K562 (cell line): Measurements from ENCODE around the gene CDYL2. TPM values are rescaled to one million over a fixed set of nuclear protein-coding genes. Genes with fewer than 3 reads are reported as not detected.
A peak's percentile ranks its signal among the peaks of the same experiment; 100 is the strongest.

Source experiments
- ATAC-seq: fragments of 200-7000 bp; cut with Tn5 transposase; 3 replicates; pipeline ENCODE4 v1.9.1; 2020; ENCODE audit warnings: moderate library complexity
- Bru-seq: library from RNA; stranded (reverse); fragments of 400-500 nt; gene quantifications from one replicate; lab custom pipeline; 2021; lab: Mats Ljungman, UMichigan
- BruChase-seq, 2 experiments: library from RNA; stranded (reverse); fragments of 400-500 nt; gene quantifications; one replicate each; lab custom pipeline; 2021; lab: Mats Ljungman, UMichigan
- BruUV-seq: library from RNA; stranded (reverse); fragments of 400-500 nt; replicated peaks from 2 replicates; lab custom pipeline; 2021; lab: Mats Ljungman, UMichigan
- CTCF ChIA-PET: fragments of 300-600 bp; formaldehyde crosslinking; extraction: SDS; loops from one replicate; lab custom pipeline; 2021; ENCODE audit warnings: low intra/inter-chr PET ratio; lab: Yijun Ruan, JAX
- POLR2A ChIA-PET: fragments of 300-600, 350-650 bp; sonication (Branson Sonifier 250); formaldehyde crosslinking; extraction: SDS; loops from one replicate; lab custom pipeline; 2021; ENCODE audit warnings: antibody characterized with exemption, inconsistent platforms; lab: Yijun Ruan, JAX
- DNase-seq, 4 experiments: peaks; one replicate each; pipeline versions ENCODE4 v3.0.0 to v3.0.0-alpha.2; 2011 to 2018; ENCODE audit warnings: low spot score in 3 of 4, mixed read lengths in 3 of 4; ENCODE audit errors: extremely low read depth in 1 of 4
- FAIRE-seq: peaks from 2 replicates; lab custom pipeline; 2011; peaks lifted over from hg19 to GRCh38; lab: Jason Lieb, UNC
- H2AFZ ChIP-seq: 2 replicates; pipeline ENCODE4 v1.6.0; 2011; ENCODE audit warnings: low read depth, low read length, control low read depth, inconsistent platforms
- H3K27ac ChIP-seq: fragments of 200-600 bp; 3 replicates; pipeline ENCODE4 v1.8.0; 2011; ENCODE audit warnings: low read depth, mild to moderate bottlenecking, control low read depth, inconsistent platforms, low read length, moderate library complexity, mixed read lengths; ENCODE audit errors: extremely low read depth
- H3K27me3 ChIP-seq, 2 experiments: fragments of 300-600 bp in 1 of 2; 2 replicates in 1 of 2; 3 replicates in 1 of 2; pipeline versions ENCODE4 v1.6.0 to v1.8.0; 2011; ENCODE audit warnings: inconsistent platforms in 2 of 2, low read length in 2 of 2, mild to moderate bottlenecking in 1 of 2, mixed read lengths in 1 of 2, moderate library complexity in 1 of 2; ENCODE audit not compliant: control insufficient read depth in 2 of 2, insufficient read depth in 2 of 2
- H3K36me3 ChIP-seq: fragments of 300-600 bp; 3 replicates; pipeline ENCODE4 v1.8.0; 2011; ENCODE audit warnings: mild to moderate bottlenecking, low read length, inconsistent platforms; ENCODE audit not compliant: control insufficient read depth, insufficient read depth
- H3K4me1 ChIP-seq, 2 experiments: fragments of 200-600 bp in 1 of 2; replicated peaks in 1 of 2; 2 replicates in 1 of 2; 3 replicates in 1 of 2; pipeline versions ENCODE4 v1.5.1 to v1.8.0; 2011; ENCODE audit warnings: inconsistent platforms in 2 of 2, low read length in 2 of 2, mild to moderate bottlenecking in 1 of 2, mixed read lengths in 1 of 2, moderate library complexity in 1 of 2; ENCODE audit not compliant: control insufficient read depth in 2 of 2, insufficient read depth in 2 of 2
- H3K4me2 ChIP-seq: 2 replicates; pipeline ENCODE4 v1.6.1; 2011; ENCODE audit warnings: low read length, control low read depth, inconsistent platforms, mixed read lengths; ENCODE audit not compliant: insufficient read depth
- H3K4me3 ChIP-seq: fragments of 200-600 bp; sonication (generic), shearing (Covaris generic); 2 replicates; pipeline ENCODE4 v1.5.1; 2016; ENCODE audit warnings: control low read depth, inconsistent platforms
- H3K79me2 ChIP-seq: fragments of 200-600 bp; 3 replicates; pipeline ENCODE4 v1.8.0; 2011; ENCODE audit warnings: low read length, inconsistent platforms; ENCODE audit not compliant: control insufficient read depth, insufficient read depth
- H3K9ac ChIP-seq, 2 experiments: 2 replicates each; pipeline versions ENCODE4 v1.6.0 to v1.6.1; 2011; ENCODE audit warnings: low read depth in 2 of 2, low read length in 2 of 2, control low read depth in 1 of 2, inconsistent platforms in 1 of 2, mild to moderate bottlenecking in 1 of 2, mixed read lengths in 1 of 2; ENCODE audit not compliant: insufficient read depth in 1 of 2
- H3K9me1 ChIP-seq: one replicate; pipeline ENCODE4 v1.6.0; 2011; ENCODE audit warnings: inconsistent platforms, mild to moderate bottlenecking, low read length, moderate library complexity; ENCODE audit not compliant: control insufficient read depth, insufficient read depth
- H3K9me3 ChIP-seq: replicated peaks from 2 replicates; pipeline ENCODE4 v1.5.1; 2011; ENCODE audit warnings: low read depth, low read length, inconsistent platforms; ENCODE audit not compliant: control insufficient read depth, insufficient read depth
- H4K20me1 ChIP-seq: replicated peaks from 2 replicates; pipeline ENCODE4 v1.6.1; 2011; ENCODE audit warnings: low read length, inconsistent platforms, mixed read lengths; ENCODE audit not compliant: control insufficient read depth, insufficient read depth
- ADNP ChIP-seq: fragments of 200-800 bp; sonication (Bioruptor generic); IDR thresholded peaks from 2 replicates; pipeline ENCODE4 v1.6.1; 2016; ENCODE audit warnings: missing genetic modification characterization, missing compliant biosample characterization
- ATF1 ChIP-seq, 2 experiments: fragments of 450-650 bp in 1 of 2; IDR thresholded peaks; 2 replicates each; pipeline ENCODE4 v1.6.1; 2016; ENCODE audit warnings: missing compliant biosample characterization in 1 of 2, missing genetic modification characterization in 1 of 2
- GABPB1 ChIP-seq: sonication (generic); formaldehyde crosslinking; IDR thresholded peaks from 2 replicates; pipeline ENCODE4 v1.8.0; 2022; ENCODE audit warnings: mild to moderate bottlenecking, missing genetic modification reagents
- MCM5 ChIP-seq: fragments of 450-650 bp; IDR thresholded peaks from 2 replicates; pipeline ENCODE4 v1.6.1; 2016; ENCODE audit warnings: low read depth
- NFIX ChIP-seq: fragments of 250-450 bp; sonication (Bioruptor Pico); IDR thresholded peaks from 2 replicates; pipeline ENCODE4 v1.4.0; 2020; ENCODE audit warnings: low read depth, mild to moderate bottlenecking, moderate library complexity
- ZBTB49 ChIP-seq: sonication (generic); formaldehyde crosslinking; IDR thresholded peaks from 2 replicates; pipeline ENCODE4 v1.8.0; 2022; ENCODE audit warnings: missing genetic modification reagents, mild to moderate bottlenecking, borderline replicate concordance
- ZBTB9 ChIP-seq: fragments of 450-650 bp; formaldehyde crosslinking; IDR thresholded peaks from 2 replicates; pipeline ENCODE4 v1.4.0; 2020; ENCODE audit warnings: mild to moderate bottlenecking, moderate library complexity
- ZFP36 ChIP-seq: fragments of 150-350 bp; IDR thresholded peaks from 2 replicates; pipeline ENCODE4 v1.6.1; 2018; ENCODE audit warnings: low read length, low read depth; ENCODE audit not compliant: partially characterized antibody
- ZNF212 ChIP-seq: fragments of 450-650 bp; formaldehyde crosslinking; IDR thresholded peaks from 2 replicates; pipeline ENCODE4 v1.4.0; 2020; ENCODE audit warnings: mild to moderate bottlenecking
- WGBS: fragments of 100-300 bp; shearing (Covaris generic); methylation state at CpG from one replicate; pipeline ENCODE4 v1.1.6; 2016; ENCODE audit warnings: low coverage, mixed read lengths; ENCODE audit not compliant: insufficient coverage; ENCODE audit errors: missing lambda C conversion rate; 5-methylcytosine and 5-hydroxymethylcytosine counted together
- in situ Hi-C: fragments of 300-500 bp; cut with MboI; formaldehyde crosslinking; loops from 4 replicates; pipeline ENCODE4 v1.15.0; 2018; ENCODE audit warnings: inconsistent platforms, mixed read lengths
- intact Hi-C: fragments of 100-400 bp; cut with micrococcal nuclease; formaldehyde crosslinking; loops from 2 replicates; pipeline ENCODE4 v1.14.2; 2022
- long read RNA-seq, 3 experiments: library from polyadenylated mRNA in 2 of 3; library from RNA in 1 of 3; unstranded in 2 of 3; stranded (forward) in 1 of 3; transcript quantifications; one replicate each; pipeline ENCODE4 v2.0.0, GENCODE V29; 2019 to 2022
- polyA minus RNA-seq, 3 experiments: library from RNA; depleted of rRNA, polyadenylated mRNA; stranded (reverse); fragments of >200 nt; gene quantifications; 2 replicates each; pipeline ENCODE4 v1.2.3, GENCODE V29; 2011
- polyA plus RNA-seq, 8 experiments: library from polyadenylated mRNA; depleted of rRNA in 4 of 8; stranded (reverse) in 5 of 8; unstranded in 3 of 8; fragments of >200 nt; fragmentation: Nextera tagmentation in 2 of 8; fragmentation: Illumina TruSeq in 1 of 8; extraction: Ambion mirVana in 2 of 8; extraction: Trizol in 1 of 8; gene quantifications; 2 replicates each; pipeline versions ENCODE4 v1.2.1 to v1.2.3, GENCODE V29; 2011 to 2014; ENCODE audit warnings: inconsistent platforms in 1 of 8, missing spikeins in 1 of 8
- total RNA-seq, 7 experiments: library from RNA; depleted of rRNA in 6 of 7; stranded (reverse); fragments of >200 nt in 6 of 7; fragmentation: Illumina TruSeq in 2 of 7; extraction: Trizol in 2 of 7; gene quantifications; 2 replicates each; pipeline versions ENCODE4 v1.2.1 to v1.2.3, GENCODE V29; 2011 to 2021; ENCODE audit warnings: low replicate concordance in 1 of 7

Gene CDYL2
- 0.07 and 0.09 TPM in 2 replicates for total RNA-seq (2011; cell fraction: chromatin; rRNA removed; ENCODE audit: low replicate concordance)
- not detected in 2 replicates for total RNA-seq (2011; cell fraction: nucleolus; rRNA removed)
- total RNA-seq (2011; cell fraction: nucleoplasm; rRNA removed): not detected in 2 replicates
- total RNA-seq (2014; rRNA removed) (under 0.01 TPM in 1 of 2 replicates, not detected in the other), total RNA-seq (2014; rRNA removed; fragmentation: Illumina TruSeq; extraction: Trizol) (not detected in 2 replicates), total RNA-seq (2015; rRNA removed; fragmentation: Illumina TruSeq; extraction: Trizol) (not detected in 2 replicates), total RNA-seq (2021) (0.04 and 0.25 TPM in 2 replicates), polyA plus RNA-seq (2011; rRNA removed) (0.01 TPM in 1 of 2 replicates, not detected in the other), polyA plus RNA-seq (2014; fragmentation: Illumina TruSeq; extraction: Trizol) (not detected in 2 replicates), polyA plus RNA-seq (2014; fragmentation: Nextera tagmentation; extraction: Ambion mirVana) (not detected), polyA plus RNA-seq (2014; rRNA removed) (not detected in 2 replicates), polyA minus RNA-seq (2011; rRNA and poly(A)+ RNA removed) (0.51 TPM in 1 of 2 replicates, not detected in the other), Bru-seq, nascent RNA (percentile 13 among the genes with signal in this experiment), BruChase-seq, experiment 1, labeled RNA remaining after a 2-hour chase (percentile 17 among the genes with signal in this experiment), BruChase-seq, experiment 2, labeled RNA remaining after a 6-hour chase (percentile 18 among the genes with signal in this experiment)
- 0.01 TPM in 1 of 2 replicates, not detected in the other for polyA plus RNA-seq (2011; cell fraction: cytosol; rRNA removed)
- polyA plus RNA-seq (2011; cell fraction: nucleus; rRNA removed): 0.01 TPM in 1 of 2 replicates, not detected in the other
- polyA plus RNA-seq (2012): 0.01 and 0.03 TPM in 2 replicates
- polyA minus RNA-seq (2011; cell fraction: cytosol; rRNA and poly(A)+ RNA removed): 0.18 and 0.19 TPM in 2 replicates
- polyA minus RNA-seq (2011; cell fraction: nucleus; rRNA and poly(A)+ RNA removed): under 0.01 TPM in 2 replicates
- long read RNA-seq, experiment 1: 0 reads
- long read RNA-seq, experiment 2: 0 reads
- long read RNA-seq, experiment 3: 0 reads

GRCh38 chr16:80804526-80805383, at the start of gene CDYL2:
CDYL2 (minus strand) TSS chr16:80804598; CDS start chr16:80804173, 425 bp downstream.
- DNase-seq (peak in 3 of 4 experiments; percentile 36 to 63 (median 62)), FAIRE-seq (no peak), ATAC-seq (no peak)
- Histone ChIP-seq H3K4me1 (peaks cover 0 to 3% of the 10 kb centered on the region in 2 experiments; a peak in 2 of 5 replicates), H3K4me2 (no peak within 1 kb of the TSS), H3K9ac (no peak within 1 kb of the TSS), H3K27me3 (peaks cover 0 to 10% of the 10 kb centered on the region in 2 experiments; a peak in 1 of 5 replicates), H2AFZ (no peak within 1 kb of the TSS), H3K27ac (no peak within 1 kb of the TSS), H4K20me1 (no peaks in the 10 kb centered on the region), H3K9me1 (no peaks in the 10 kb centered on the region), H3K79me2 (no peaks in the 10 kb centered on the region), H3K36me3 (no peaks in the 10 kb centered on the region), H3K9me3 (no peaks in the 10 kb centered on the region), H3K4me3 (no peak within 1 kb of the TSS; the same call in 1 of the 2 replicates)
- in situ Hi-C loops (no loop called here), intact Hi-C loops (no loop called here)
- WGBS: 17% methylated on average over 28 of the region's 63 CpGs
- ChIA-PET POLR2A (no interaction called here), CTCF (interaction anchor here (0.6 kb wide), 1 partner anchor 934 kb away, joined by 5 read pairs; no protein-coding TSS in a partner anchor)
- no TSS peak for BruUV-seq
- no peak for TF ChIP-seq NFIX (CRISPR knock-in tag)
- no peak for TF ChIP-seq ZFP36
- no peak for TF ChIP-seq MCM5
- no peak for TF ChIP-seq ZNF212
- no peak for TF ChIP-seq ADNP (tag)
- TF ChIP-seq GABPB1 (CRISPR knock-in tag): no peak
- TF ChIP-seq ZBTB49 (CRISPR knock-in tag): no peak
- TF ChIP-seq ZBTB9 (CRISPR knock-in tag): no peak
- no peak for TF ChIP-seq ATF1 (CRISPR knock-in tag; IDR thresholded peaks at IDR 0.05)
- no peak for TF ChIP-seq ATF1 (tag; IDR thresholded peaks at IDR 0.05)
